ENCODE data around the gene NAA38. TPM values are rescaled to one million over a fixed set of nuclear protein-coding genes. Genes with fewer than 3 reads are reported as not detected.

NAA38 gene
- total RNA-seq (100 to 1,000 TPM in 1 of 7 donors, 10 to 100 TPM in 6; 51.0 to 111 (median 56.9) TPM), polyA plus RNA-seq (100 to 1,000 TPM; 119 to 185 (median 182) TPM)
- long read RNA-seq, donor 1, transcript NAA38-205 (3 exons, 852 nt) = minor isoform, 23 of 77 reads
- long read RNA-seq, donor 1, transcript NAA38-201 (2 exons, 999 nt) = major isoform, 34 of 77 reads
- long read RNA-seq, donor 1, partial matches to known transcripts = 0 of 77 reads
- long read RNA-seq, donor 1, other reads (novel, unspliced or antisense) = 12 of 77 reads
- long read RNA-seq, donor 2, transcript NAA38-206 (2 exons, 424 nt) = minor isoform, 10 of 89 reads
- long read RNA-seq, donor 2, transcript NAA38-205 (3 exons, 852 nt) = minor isoform, 19 of 89 reads
- long read RNA-seq, donor 2, transcript NAA38-201 (2 exons, 999 nt) = major isoform, 42 of 89 reads
- long read RNA-seq, donor 2, partial matches to known transcripts = 6 of 89 reads
- long read RNA-seq, donor 2, other reads (novel, unspliced or antisense) = 8 of 89 reads

GRCh38 chr17:7856811-7857712 lies at the start of gene NAA38:
Gene NAA38 (minus strand): TSS chr17:7857559. CDS start chr17:7857463, 96 bp downstream.
- intact Hi-C loops (cut with DNase I; ENCODE audit: low total_unique reads) = no loop called here

GRCh38 chr17:7903154-7904103 lies 46.1 kb upstream of the NAA38 start:
- Histone ChIP-seq H3K27ac (no peak overlapping the region), H3K4me1 (peaks cover 0 to 4% (median 0%) of the 10 kb centered on the region in 6 donors), H3K4me3 (no peak overlapping the region), H3K9me3 (no peaks in the 10 kb centered on the region), H3K36me3 (peaks cover 2 to 100% (median 100%) of the 10 kb centered on the region in 6 donors), H3K27me3 (replicated peaks in 1 of 7) (no peaks in the 10 kb centered on the region)
- DNase-seq = no peak
- intact Hi-C loops (cut with DNase I; ENCODE audit: low total_unique reads) = no loop called here
- TF ChIP-seq POLR2A (IDR thresholded peaks at IDR 0.05) (no peak), POLR2AphosphoS5 (IDR thresholded peaks at IDR 0.05) (no peak), CTCF (IDR thresholded peaks at IDR 0.05 in 8 of 11, conservative IDR thresholded peaks at IDR 0.05 in 3 of 11) (no peak)
- WGBS, 5 donors = 89 to 94% (median 91%) methylated on average over 22 of the region's 22 CpGs

More at GRCh38 chr17:7856811-7857712, at the start of gene NAA38:
- Histone ChIP-seq H3K36me3 (peaks cover 0 to 59% (median 23%) of the 10 kb centered on the region in 6 donors), H3K4me3 (peak within 1 kb of the TSS; percentile 43 to 80 (median 71)), H3K27ac (peak within 1 kb of the TSS; percentile 76 to 99 (median 95)), H3K4me1 (peaks cover 29 to 70% (median 47%) of the 10 kb centered on the region in 6 donors), H3K9me3 (no peaks in the 10 kb centered on the region), H3K27me3 (replicated peaks in 1 of 7) (no peaks in the 10 kb centered on the region)
- WGBS, 5 donors = 0 to 1% (median 0%) methylated on average over 55 to 64 of the region's 64 CpGs
- DNase-seq = peak; percentile 97
- peak in 1 of 3 donors; percentile 46 for TF ChIP-seq POLR2A (IDR thresholded peaks at IDR 0.05)
- TF ChIP-seq CTCF (IDR thresholded peaks at IDR 0.05 in 8 of 11, conservative IDR thresholded peaks at IDR 0.05 in 3 of 11) = peak in 10 of 11 experiments; percentile 6 to 69 (median 52)
- peak; percentile 92 to 97 (median 92) for TF ChIP-seq POLR2AphosphoS5 (IDR thresholded peaks at IDR 0.05)

- no peak overlapping the region for H3K4me3 ChIP-seq
- 49 to 71% (median 56%) methylated on average over 6 of the region's 6 CpGs for WGBS, 5 donors
- TF ChIP-seq POLR2A (IDR thresholded peaks at IDR 0.05) (no peak), POLR2AphosphoS5 (IDR thresholded peaks at IDR 0.05) (no peak), CTCF (IDR thresholded peaks at IDR 0.05 in 8 of 11, conservative IDR thresholded peaks at IDR 0.05 in 3 of 11) (peak in 9 of 11 experiments; percentile 31 to 67 (median 47))
- H3K36me3 ChIP-seq = peaks cover 4 to 100% (median 98%) of the 10 kb centered on the region in 6 donors
- H3K27me3 ChIP-seq (replicated peaks in 1 of 7) = no peaks in the 10 kb centered on the region
- no peaks in the 10 kb centered on the region for H3K9me3 ChIP-seq
- intact Hi-C loops (cut with DNase I; ENCODE audit: low total_unique reads) = no loop called here
- peaks cover 0 to 14% (median 0%) of the 10 kb centered on the region in 6 donors for H3K4me1 ChIP-seq
- H3K27ac ChIP-seq = no peak overlapping the region
- no peak for DNase-seq
Measured at GRCh38 chr17:7897773-7898172, 40.4 kb upstream of the NAA38 start.
